HCEC 1CT (cell line): ENCODE data around the gene PRPF6.
A peak's percentile ranks its signal among the peaks of the same experiment; 100 is the strongest.

Source experiments
- DNase-seq: peaks from one replicate; pipeline ENCODE4 v3.0.0-alpha.2; 2017

Gene PRPF6

GRCh38 chr20:64079273-64080012 is 98.5 kb downstream of the PRPF6 start, which contains the start of gene RGS19:
Gene RGS19 (minus strand): TSS chr20:64079518. CDS start chr20:64076886, 2,632 bp downstream.
- peak; percentile 43 for DNase-seq

DNA sequence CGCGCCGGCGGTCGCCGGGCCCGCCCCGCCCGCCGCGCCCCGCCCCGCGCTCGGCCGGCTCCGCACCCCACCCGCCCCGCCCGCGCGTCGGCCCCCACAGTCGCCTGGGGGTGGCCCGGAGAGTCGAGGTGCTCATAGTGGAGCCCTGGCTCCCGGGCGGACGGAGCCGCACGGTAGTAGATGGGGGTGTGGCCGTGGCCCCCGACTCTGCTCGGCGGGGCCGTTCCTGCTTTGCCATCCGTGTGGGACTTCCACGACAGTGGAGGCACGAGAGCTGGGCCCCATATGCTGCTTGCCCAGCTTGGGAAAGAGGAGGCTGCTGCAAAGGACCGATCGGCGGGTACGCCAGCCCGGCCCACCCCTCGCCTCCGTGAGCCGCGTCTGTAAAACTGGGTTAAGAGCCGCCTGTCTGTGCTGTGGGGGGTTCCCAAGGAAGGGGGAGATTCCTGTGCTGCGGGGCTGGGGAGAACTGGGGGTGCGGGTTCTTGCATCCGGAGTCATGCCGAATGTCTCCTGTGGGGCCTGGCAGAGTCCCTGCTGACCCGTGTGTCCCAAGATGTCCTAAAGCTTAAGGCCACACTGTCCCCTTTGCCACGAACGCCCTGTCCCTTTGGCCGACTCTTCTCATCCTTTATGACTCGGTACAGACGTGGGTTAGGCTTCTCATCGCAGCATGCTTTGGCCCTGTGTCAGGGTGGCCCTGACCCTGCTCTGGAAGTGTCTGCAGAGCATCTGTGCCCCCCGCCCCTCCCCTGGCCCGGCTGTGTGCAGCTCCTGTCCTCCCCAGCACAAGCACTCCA is 99.3 kb downstream of the PRPF6 start, which contains the start of gene OPRL1:
TSS of gene OPRL1 (plus strand) at position 70 of the 800 bp plus-strand sequence. CDS start 12,639 bp downstream, outside the sequence.
- DNase-seq: peak; percentile 9

DNA sequence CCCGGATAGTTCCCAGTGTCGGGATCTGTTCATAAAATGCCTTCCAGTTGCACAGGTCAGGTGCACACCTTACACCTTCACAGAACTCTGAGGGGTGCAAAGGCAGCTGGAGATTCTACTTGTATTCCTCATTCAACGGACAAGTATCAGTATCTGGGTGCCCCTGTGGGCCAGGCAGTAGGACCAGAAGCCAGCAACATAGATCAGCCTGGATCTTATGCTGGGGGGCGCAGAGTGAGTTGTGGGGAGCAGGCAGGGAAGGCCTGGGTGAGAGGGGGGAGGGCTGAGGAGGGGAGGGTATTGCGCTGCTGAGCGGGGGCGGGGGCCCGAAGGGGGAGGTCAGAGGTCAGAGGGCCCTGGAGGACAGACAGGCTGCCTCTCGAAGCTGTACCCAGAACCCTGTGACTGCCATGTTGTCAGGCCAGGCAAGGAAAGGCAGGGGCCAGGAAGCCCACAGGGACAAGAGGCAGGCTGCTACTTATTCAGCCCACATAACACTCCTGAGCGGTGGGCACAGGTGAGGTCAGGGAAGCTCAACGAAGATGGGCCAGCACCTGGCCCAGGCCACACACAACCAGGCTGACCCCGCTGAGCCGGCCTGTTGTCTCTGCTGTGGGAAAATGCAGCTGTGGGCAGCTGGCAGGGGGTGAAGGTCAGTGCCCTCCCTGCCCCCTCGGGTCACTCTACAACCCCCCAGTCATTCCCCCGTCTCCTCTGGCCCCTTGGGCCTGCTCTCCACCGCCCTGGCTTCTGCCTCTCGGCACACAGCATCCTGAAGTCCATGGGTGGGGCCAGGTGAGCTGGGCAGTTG is 100.1 kb downstream of the PRPF6 start:
- DNase-seq: no peak

DNA sequence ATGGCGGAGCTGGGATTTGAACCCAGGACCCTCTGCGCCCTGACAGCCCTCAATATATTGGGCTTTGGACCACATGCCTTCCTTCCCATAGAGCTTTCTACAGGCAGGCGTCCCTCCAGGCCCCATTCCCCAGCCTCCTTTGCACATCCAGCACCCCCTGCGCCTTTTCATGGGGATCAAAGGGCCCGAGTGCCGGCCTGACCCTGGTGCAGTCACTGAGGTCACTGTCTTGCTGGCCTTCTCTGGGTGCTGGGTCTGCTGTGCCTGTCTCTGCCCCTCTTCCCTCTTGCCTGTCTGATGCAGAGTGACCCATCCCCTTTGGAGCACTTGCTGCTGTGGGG is 100.7 kb downstream of the PRPF6 start:
- DNase-seq: no peak

DNA sequence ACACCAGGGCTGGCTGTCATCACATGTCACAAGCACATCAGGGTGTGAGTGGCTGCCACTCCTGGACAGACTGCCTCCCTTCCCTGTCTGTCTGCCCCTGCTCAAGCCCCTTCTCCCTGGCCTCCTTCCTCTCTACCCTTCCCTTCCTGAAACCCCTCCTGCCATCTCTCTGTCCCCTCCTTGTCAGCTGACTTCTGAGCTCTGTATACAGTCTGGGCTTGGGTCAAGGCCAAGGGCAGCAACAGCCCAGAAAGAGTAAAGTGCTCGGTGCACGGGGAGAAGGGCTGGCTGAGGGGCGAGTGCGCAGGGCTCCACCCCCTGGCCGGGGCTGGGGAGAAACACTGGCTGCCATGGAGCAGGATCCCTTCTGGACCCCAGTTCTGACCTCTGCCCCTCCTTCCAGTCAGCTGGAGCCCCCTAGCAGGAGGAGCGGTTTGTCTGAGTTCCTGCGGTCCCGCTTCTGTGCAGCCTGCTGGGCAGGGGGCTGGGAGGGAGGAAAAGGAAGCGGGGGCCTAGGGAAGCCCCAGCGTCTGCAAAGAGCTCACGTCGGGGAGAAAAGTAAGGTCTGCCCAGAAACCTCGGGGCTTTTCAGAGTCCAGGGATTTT is 101.3 kb downstream of the PRPF6 start:
- DNase-seq: no peak
